ENCODE results near the gene CAP2. TPM values are rescaled to one million over a fixed set of nuclear protein-coding genes. Genes with fewer than 3 reads are reported as not detected.

CAP2 gene
- total and polyA plus RNA-seq, 4 donors = 9.0 to 27.0 (median 19.3) TPM

GRCh38 chr6:17606606-17607005 lies 213.2 kb downstream of the CAP2 start:
- Histone ChIP-seq H3K9me3 (ENCODE audit: control insufficient read depth, insufficient read depth, low read length) (no peaks in the 10 kb centered on the region), H3K4me3 (ENCODE audit: low read depth, low read length) (no peak overlapping the region), H3K36me3 (ENCODE audit: control insufficient read depth, insufficient read depth, low read length) (peaks cover 20% of the 10 kb centered on the region), H3K27ac (ENCODE audit: low read depth, low read length) (no peak overlapping the region), H3K4me1 (ENCODE audit: control insufficient read depth, insufficient read depth, low read length) (peaks cover 5% of the 10 kb centered on the region), H3K27me3 (ENCODE audit: control insufficient read depth, insufficient read depth, low read length) (no peaks in the 10 kb centered on the region)
- 98% methylated on average over 4 of the region's 4 CpGs for WGBS (ENCODE audit: insufficient coverage)
- no peak for DNase-seq (ENCODE audit: low read depth in 4 of 6, low spot score in 6 of 6)

Small RNA genes within 50 kb of the gene (small RNA-seq; reads per million reads assigned to genes)
- not detected for gene SUMO2P13 (ENCODE audit: low replicate concordance)

Other genes starting within 250 kb of the CAP2 start
- 1 to 10 TPM; 2.9 to 3.5 TPM for gene RBM24, start 112.2 kb upstream of the CAP2 start, total RNA-seq
- gene RBM24, start 112.2 kb upstream of the CAP2 start, polyA plus RNA-seq (ENCODE audit: insufficient read length in 2 of 2) = 1 to 10 TPM; 2.8 to 2.9 TPM
- 10 to 100 TPM; 43.7 to 79.2 TPM for gene FAM8A1, start 206.7 kb downstream of the CAP2 start, total RNA-seq
- gene FAM8A1, start 206.7 kb downstream of the CAP2 start, polyA plus RNA-seq (ENCODE audit: insufficient read length in 2 of 2) = 10 to 100 TPM; 51.9 to 67.0 TPM

Data from spinal cord (tissue), 10 donors.